Left lung (tissue), 10 donors: ENCODE measurements around the gene MAP6D1. TPM values are rescaled to one million over a fixed set of nuclear protein-coding genes. Genes with fewer than 3 reads are reported as not detected.

ENCODE experiments used
- ATAC-seq: fragments of 200-7000 bp; cut with Tn5 transposase; one replicate; pipeline ENCODE4 v1.9.1; 2020; ENCODE audit warnings: moderate library complexity
- DNase-seq, 4 donors: peaks; one replicate each; pipeline ENCODE4 v3.0.0-alpha.2; 2013 to 2020
- H3K27ac ChIP-seq, 2 donors: fragments of 200-600 bp; sonication (generic) in 1 of 2; one replicate each; pipeline versions ENCODE4 v1.5.0 to v1.8.0; 2020 to 2021
- H3K27me3 ChIP-seq, 2 donors: fragments of 200-600 bp; sonication (generic) in 1 of 2; one replicate each; pipeline versions ENCODE4 v1.5.0 to v1.8.0; 2020 to 2021
- H3K36me3 ChIP-seq, 2 donors: fragments of 200-600 bp; sonication (generic) in 1 of 2; one replicate each; pipeline versions ENCODE4 v1.5.0 to v1.8.0; 2020 to 2021
- H3K4me1 ChIP-seq, 2 donors: fragments of 200-600 bp; one replicate each; pipeline ENCODE4 v1.8.0; 2021
- H3K4me3 ChIP-seq, 2 donors: fragments of 200-600 bp; sonication (generic) in 1 of 2; one replicate each; pipeline versions ENCODE4 v1.5.0 to v1.8.0; 2020 to 2021; ENCODE audit warnings: mild to moderate bottlenecking in 1 of 2
- H3K9me3 ChIP-seq, 2 donors: fragments of 200-600 bp; sonication (generic) in 1 of 2; one replicate each; pipeline versions ENCODE4 v1.5.0 to v1.8.0; 2020 to 2021
- intact Hi-C, 2 donors: fragments of 100-400 bp; cut with DNase I; formaldehyde crosslinking; loops; one replicate each; pipeline versions ENCODE4 v1.11.2 to v1.14.2; 2022
- polyA plus RNA-seq, 6 donors: library from polyadenylated mRNA; unstranded; fragments of 120-200 nt; gene quantifications; one replicate each; pipeline ENCODE4 v1.2.1, GENCODE V29; 2013; ENCODE audit not compliant: insufficient read length in 6 of 6
- total RNA-seq, 2 donors: library from RNA; stranded (reverse); fragmentation: NEBNext Ultra II Directional; extraction: Animal tissue kit (Norgen Biotek cat#: 25700); gene quantifications; one replicate each; pipeline ENCODE4 v1.2.1, GENCODE V29; 2021
- TF ChIP-seq, protein P1 (sequence below), 2 donors: fragments of 200-600 bp; sonication (generic) in 1 of 2; IDR thresholded peaks; one replicate each; pipeline versions ENCODE4 v1.5.0 to v1.8.0; 2021; ENCODE audit warnings: antibody characterized with exemption in 2 of 2
- donor health status: DM: no; HTN: yes; CAD: no.
- donor health status: DM: no; HTN: no; CAD: no.

MAP6D1 gene
- total and polyA plus RNA-seq, 8 donors: 0.38 to 2.2 (median 0.83) TPM

DNA sequence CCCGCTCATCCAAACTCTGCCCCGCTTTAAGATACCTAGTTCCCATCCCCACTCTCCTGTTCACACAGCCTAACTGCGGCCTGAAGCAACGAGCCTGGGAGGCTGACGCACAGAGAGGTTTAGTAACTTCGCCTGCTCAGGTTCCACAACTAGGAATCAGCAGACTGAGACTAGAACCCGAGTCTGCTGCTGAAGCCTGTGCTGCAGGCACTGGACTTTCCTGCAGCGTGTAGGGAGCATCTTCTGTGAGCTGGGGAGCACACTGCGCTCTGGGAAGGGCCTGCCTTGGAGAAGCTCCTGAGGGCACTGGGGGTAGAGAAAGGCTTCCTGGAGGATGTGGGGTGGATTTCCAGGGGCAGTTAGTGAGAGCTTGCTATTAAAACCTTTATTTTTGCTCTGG, 4.8 kb upstream of the MAP6D1 start:
- no peaks in the 10 kb centered on the region for H3K9me3 ChIP-seq
- intact Hi-C loops: no loop called here
- H3K27me3 ChIP-seq: peaks cover 0 to 2% of the 10 kb centered on the region in 2 donors
- DNase-seq (no peak), ATAC-seq (no peak)
- TF ChIP-seq, protein P1, sequence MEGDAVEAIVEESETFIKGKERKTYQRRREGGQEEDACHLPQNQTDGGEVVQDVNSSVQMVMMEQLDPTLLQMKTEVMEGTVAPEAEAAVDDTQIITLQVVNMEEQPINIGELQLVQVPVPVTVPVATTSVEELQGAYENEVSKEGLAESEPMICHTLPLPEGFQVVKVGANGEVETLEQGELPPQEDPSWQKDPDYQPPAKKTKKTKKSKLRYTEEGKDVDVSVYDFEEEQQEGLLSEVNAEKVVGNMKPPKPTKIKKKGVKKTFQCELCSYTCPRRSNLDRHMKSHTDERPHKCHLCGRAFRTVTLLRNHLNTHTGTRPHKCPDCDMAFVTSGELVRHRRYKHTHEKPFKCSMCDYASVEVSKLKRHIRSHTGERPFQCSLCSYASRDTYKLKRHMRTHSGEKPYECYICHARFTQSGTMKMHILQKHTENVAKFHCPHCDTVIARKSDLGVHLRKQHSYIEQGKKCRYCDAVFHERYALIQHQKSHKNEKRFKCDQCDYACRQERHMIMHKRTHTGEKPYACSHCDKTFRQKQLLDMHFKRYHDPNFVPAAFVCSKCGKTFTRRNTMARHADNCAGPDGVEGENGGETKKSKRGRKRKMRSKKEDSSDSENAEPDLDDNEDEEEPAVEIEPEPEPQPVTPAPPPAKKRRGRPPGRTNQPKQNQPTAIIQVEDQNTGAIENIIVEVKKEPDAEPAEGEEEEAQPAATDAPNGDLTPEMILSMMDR (IDR thresholded peaks at IDR 0.05): no peak
- H3K4me3 ChIP-seq: no peak overlapping the region
- peaks cover 0 to 78% of the 10 kb centered on the region in 2 donors for H3K36me3 ChIP-seq
- H3K27ac ChIP-seq: no peak overlapping the region
- peaks cover 0 to 7% of the 10 kb centered on the region in 2 donors for H3K4me1 ChIP-seq

DNA sequence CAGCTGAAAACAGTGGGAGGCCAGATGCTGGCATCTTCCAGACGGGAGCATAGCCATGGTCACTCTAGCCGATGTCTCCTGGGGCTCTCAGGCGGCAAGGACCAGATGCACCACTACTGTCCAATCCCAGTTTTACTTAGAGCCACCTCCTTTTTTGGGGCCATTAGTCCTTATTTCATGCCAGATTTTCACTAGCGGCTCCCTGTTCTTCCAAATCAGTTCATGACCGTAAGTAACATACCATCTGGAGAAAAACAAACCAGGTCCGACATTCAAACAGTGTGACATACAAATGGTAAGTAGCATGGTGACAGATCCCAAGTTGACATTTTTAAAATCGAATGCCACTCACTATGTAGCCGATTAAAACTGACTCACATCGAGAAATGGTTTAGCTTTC, 4.1 kb upstream of the MAP6D1 start:
- Histone ChIP-seq H3K4me1 (peaks cover 5 to 14% of the 10 kb centered on the region in 2 donors), H3K4me3 (no peak overlapping the region), H3K27ac (no peak overlapping the region), H3K9me3 (no peaks in the 10 kb centered on the region), H3K36me3 (peaks cover 0 to 71% of the 10 kb centered on the region in 2 donors), H3K27me3 (peaks cover 0 to 9% of the 10 kb centered on the region in 2 donors)
- TF ChIP-seq, protein P1 (IDR thresholded peaks at IDR 0.05): no peak
- no peak for DNase-seq
- intact Hi-C loops: no loop called here
- no peak for ATAC-seq

- Histone ChIP-seq H3K36me3 (peaks cover 0 to 61% of the 10 kb centered on the region in 2 donors), H3K9me3 (no peaks in the 10 kb centered on the region), H3K4me1 (peaks cover 7 to 21% of the 10 kb centered on the region in 2 donors), H3K27ac (no peak overlapping the region), H3K27me3 (peaks cover 0 to 12% of the 10 kb centered on the region in 2 donors), H3K4me3 (no peak overlapping the region)
- ATAC-seq (no peak), DNase-seq (no peak)
- intact Hi-C loops: no loop called here
- TF ChIP-seq, protein P1 (IDR thresholded peaks at IDR 0.05): no peak
Observed at GRCh38 chr3:183828538-183828870, 3.1 kb upstream of the MAP6D1 start.

DNA sequence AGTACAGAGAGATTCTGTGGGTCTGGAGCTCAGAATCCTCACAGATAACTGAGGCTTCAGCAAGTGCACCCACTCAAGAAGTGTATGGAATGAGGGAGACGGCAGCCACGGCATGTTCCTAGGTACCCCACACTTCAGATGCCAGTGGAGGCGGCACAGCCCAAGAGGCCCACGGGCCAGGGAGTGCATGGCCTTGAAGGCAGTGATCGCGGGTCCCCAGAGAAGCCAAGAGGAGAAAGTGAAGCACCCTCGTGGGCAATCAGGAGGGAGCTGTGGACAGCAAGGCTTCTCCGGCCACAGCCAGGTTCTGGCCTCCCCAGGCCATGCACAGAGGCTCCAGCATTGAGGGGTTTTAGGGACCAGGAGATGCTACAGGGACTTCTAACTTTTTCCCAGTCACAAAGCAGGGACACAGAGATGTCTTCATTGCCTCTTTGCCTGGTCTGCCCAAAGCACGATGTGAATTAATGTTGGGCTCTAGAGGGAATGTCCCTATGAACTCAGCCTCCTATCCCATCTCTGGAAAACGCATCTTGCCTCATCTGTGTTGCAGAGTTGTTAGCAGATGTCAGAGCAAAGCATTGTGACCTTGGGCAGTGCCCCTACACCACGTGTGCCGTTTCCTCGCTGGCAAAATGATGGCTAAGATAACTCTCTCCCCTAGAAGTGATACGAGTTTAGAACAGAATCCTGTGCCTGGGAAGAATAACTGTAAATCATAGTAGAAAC, 2.6 kb upstream of the MAP6D1 start:
- Histone ChIP-seq H3K4me3 (no peak overlapping the region), H3K4me1 (peaks cover 7 to 21% of the 10 kb centered on the region in 2 donors), H3K27me3 (peaks cover 0 to 12% of the 10 kb centered on the region in 2 donors), H3K9me3 (no peaks in the 10 kb centered on the region), H3K27ac (no peak overlapping the region), H3K36me3 (peaks cover 0 to 56% of the 10 kb centered on the region in 2 donors)
- TF ChIP-seq, protein P1 (IDR thresholded peaks at IDR 0.05): no peak
- intact Hi-C loops: no loop called here
- ATAC-seq (no peak), DNase-seq (no peak)

DNA sequence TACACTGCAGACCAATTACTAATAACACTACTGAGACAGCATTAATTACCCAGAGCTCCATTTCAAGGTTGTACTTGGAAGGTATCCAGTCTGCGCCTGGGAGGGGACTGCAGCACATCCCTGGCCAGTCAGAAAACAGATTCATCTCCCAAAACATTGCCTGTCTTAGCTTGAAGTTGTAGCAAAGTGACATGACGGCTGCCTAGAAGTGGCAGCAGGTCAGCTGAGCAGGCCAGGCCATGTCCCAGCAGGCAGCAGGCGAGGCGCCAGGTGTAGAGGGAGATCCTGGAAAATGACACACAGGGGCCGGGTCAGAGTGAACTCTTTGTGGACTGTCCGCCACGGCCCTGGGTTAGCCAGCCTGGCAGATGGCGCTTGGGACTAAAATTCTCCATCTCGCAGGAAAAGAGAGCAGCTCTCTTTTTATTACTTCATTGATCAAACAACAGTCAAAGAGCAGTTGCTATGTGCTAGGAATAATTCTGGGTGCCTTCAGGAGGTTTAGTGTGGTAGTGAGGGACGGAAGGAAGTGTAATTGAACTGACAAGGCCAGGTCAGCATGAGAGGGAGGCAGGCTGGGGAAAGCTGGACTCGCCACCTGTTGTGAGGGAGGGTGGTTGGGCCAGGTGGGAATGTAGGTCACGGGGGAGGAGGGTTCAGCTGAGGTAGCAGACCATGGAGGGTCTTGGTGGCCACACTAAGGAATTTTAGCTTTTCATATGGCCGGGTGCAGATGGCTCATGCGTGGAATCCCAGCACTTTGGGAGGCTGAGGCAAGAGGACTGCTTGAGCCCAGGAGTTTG, 1.3 kb upstream of the MAP6D1 start:
- Histone ChIP-seq H3K4me3 (no peak overlapping the region), H3K27me3 (peaks cover 0 to 12% of the 10 kb centered on the region in 2 donors), H3K9me3 (no peaks in the 10 kb centered on the region), H3K4me1 (peaks cover 7 to 21% of the 10 kb centered on the region in 2 donors), H3K27ac (no peak overlapping the region), H3K36me3 (peaks cover 0 to 42% of the 10 kb centered on the region in 2 donors)
- DNase-seq (no peak), ATAC-seq (no peak)
- TF ChIP-seq, protein P1 (IDR thresholded peaks at IDR 0.05): no peak
- intact Hi-C loops: no loop called here
